GM12878 (cell line): ENCODE measurements around the gene YKT6. TPM values are rescaled to one million over a fixed set of nuclear protein-coding genes. Genes with fewer than 3 reads are reported as not detected.

Experiments used
- ATAC-seq: fragments of 200-7000 bp; cut with Tn5 transposase; 3 replicates; pipeline ENCODE4 v1.9.1; 2020; ENCODE audit warnings: mild to moderate bottlenecking, moderate library complexity
- BruUV-seq: library from RNA; stranded (reverse); fragments of 400-500 nt; replicated peaks from 2 replicates; lab custom pipeline; 2021; lab: Mats Ljungman, UMichigan
- CTCF ChIA-PET: fragments of 300-600 bp; sonication (Branson Sonifier 250); formaldehyde crosslinking; extraction: SDS; loops from one replicate; lab custom pipeline; 2021; ENCODE audit warnings: inconsistent platforms; lab: Yijun Ruan, JAX
- POLR2A ChIA-PET: fragments of 350-600 bp; formaldehyde crosslinking; extraction: SDS; loops from one replicate; lab custom pipeline; 2021; ENCODE audit warnings: inconsistent platforms; lab: Charles Lee
- RAD21 ChIA-PET: fragments of 300-600 bp; sonication (Branson Sonifier 250); formaldehyde crosslinking; loops from one replicate; lab custom pipeline; 2023; ENCODE audit warnings: antibody characterized with exemption; ENCODE audit not compliant: unreplicated experiment; lab: Charles Lee
- SMC1A ChIA-PET: fragments of 300-600 bp; sonication (Branson Sonifier 250); formaldehyde crosslinking; loops from one replicate; lab custom pipeline; 2023; ENCODE audit not compliant: unreplicated experiment, uncharacterized antibody; lab: Charles Lee
- DNase-seq: peaks from one replicate; pipeline ENCODE4 v3.0.0-alpha.2; 2011; ENCODE audit warnings: low read depth, low spot score
- FAIRE-seq: peaks from 3 replicates; lab custom pipeline; 2011; peaks lifted over from hg19 to GRCh38; lab: Jason Lieb, UNC
- H2AFZ ChIP-seq: 2 replicates; pipeline ENCODE4 v1.6.0; 2011; ENCODE audit warnings: low read depth, low read length, control low read depth; ENCODE audit not compliant: control insufficient read depth
- H3K27ac ChIP-seq: 2 replicates; pipeline ENCODE4 v1.5.1; 2011; ENCODE audit warnings: control low read depth; ENCODE audit not compliant: control insufficient read depth, insufficient read depth
- H3K27me3 ChIP-seq, 2 experiments: replicated peaks in 1 of 2; 2 replicates each; pipeline versions ENCODE4 v1.6.0 to v1.6.1; 2011; ENCODE audit warnings: low read length in 1 of 2; ENCODE audit not compliant: control insufficient read depth in 2 of 2, insufficient read depth in 2 of 2
- H3K36me3 ChIP-seq, 2 experiments: 2 replicates each; pipeline ENCODE4 v1.5.1; 2011; ENCODE audit warnings: low read length in 1 of 2; ENCODE audit not compliant: control insufficient read depth in 2 of 2, insufficient read depth in 2 of 2
- H3K4me1 ChIP-seq: 2 replicates; pipeline ENCODE4 v1.6.1; 2011; ENCODE audit warnings: mild to moderate bottlenecking, low read length, moderate library complexity, mixed read lengths; ENCODE audit not compliant: control insufficient read depth, insufficient read depth
- H3K4me2 ChIP-seq: 2 replicates; pipeline ENCODE4 v1.6.0; 2011; ENCODE audit warnings: control low read depth; ENCODE audit not compliant: control insufficient read depth, insufficient read depth
- H3K4me3 ChIP-seq: fragments of 200-600 bp; sonication (generic); 2 replicates; pipeline ENCODE4 v1.5.1; 2016
- H3K79me2 ChIP-seq: 2 replicates; pipeline ENCODE4 v1.6.0; 2011; ENCODE audit warnings: low read length; ENCODE audit not compliant: control insufficient read depth, insufficient read depth
- H3K9ac ChIP-seq: 2 replicates; pipeline ENCODE4 v1.8.0; 2011; ENCODE audit warnings: low read length, control low read depth, mixed read lengths; ENCODE audit not compliant: control insufficient read depth, insufficient read depth
- H3K9me3 ChIP-seq: replicated peaks from 3 replicates; pipeline ENCODE4 v1.5.1; 2011; ENCODE audit warnings: mild to moderate bottlenecking, low read length; ENCODE audit not compliant: control insufficient read depth, insufficient read depth
- H4K20me1 ChIP-seq: 2 replicates; pipeline ENCODE4 v1.6.0; 2011; ENCODE audit not compliant: control insufficient read depth, insufficient read depth
- CREB1 ChIP-seq: IDR thresholded peaks from 2 replicates; pipeline ENCODE4 v1.6.1; 2012; ENCODE audit warnings: low read depth, mild to moderate bottlenecking, inconsistent platforms
- WGBS: methylation state at CpG from one replicate; pipeline ENCODE4 v1.1.6; 2016; ENCODE audit warnings: low lambda C conversion rate; ENCODE audit not compliant: insufficient replicate concordance, insufficient coverage; ENCODE audit errors: missing lambda C conversion rate; 5-methylcytosine and 5-hydroxymethylcytosine counted together
- in situ Hi-C: fragments of 300-500 bp; cut with MboI; formaldehyde crosslinking; loops from 9 replicates; pipeline ENCODE4 v1.14.3; 2018; ENCODE audit warnings: mixed read lengths
- intact Hi-C: fragments of 100-400 bp; cut with micrococcal nuclease; formaldehyde crosslinking; loops from one replicate; pipeline ENCODE4 v1.14.2; 2022; ENCODE audit not compliant: unreplicated experiment
- polyA plus RNA-seq, 11 experiments: library from polyadenylated mRNA; depleted of rRNA in 4 of 11; unstranded in 6 of 11; stranded (reverse) in 5 of 11; fragments of >200 nt; fragmentation: Nextera tagmentation in 4 of 11; fragmentation: Illumina TruSeq in 1 of 11; extraction: Ambion mirVana in 4 of 11; extraction: Trizol in 1 of 11; gene quantifications; 1 replicate in 1 of 11; 2 replicates in 10 of 11; pipeline versions ENCODE4 v1.2.1 to v1.2.3, GENCODE V29; 2011 to 2016; ENCODE audit warnings: inconsistent platforms in 2 of 11, missing spikeins in 2 of 11, low read depth in 1 of 11
- total RNA-seq, 4 experiments: library from RNA; depleted of rRNA in 3 of 4; stranded (reverse); fragments of >200 nt in 3 of 4; fragmentation: Illumina TruSeq in 1 of 4; extraction: Trizol in 1 of 4; gene quantifications; 2 replicates each; pipeline versions ENCODE4 v1.2.1 to v1.2.3, GENCODE V29; 2013 to 2021
- TF ChIP-seq, protein P1 (sequence below): fragments of 450-650 bp; IDR thresholded peaks from 2 replicates; pipeline ENCODE4 v1.6.1; 2018; ENCODE audit warnings: mild to moderate bottlenecking, low read depth, moderate library complexity; ENCODE audit not compliant: partially characterized antibody
- TF ChIP-seq, protein P2 (sequence below): fragments of 450-650 bp; IDR thresholded peaks from 2 replicates; pipeline ENCODE4 v1.6.1; 2016; ENCODE audit warnings: mild to moderate bottlenecking

YKT6 gene
- total and polyA plus RNA-seq, 10 of the 15 experiments (the other 5 are each of a cell fraction or from before 2014, with no cell fraction given): 1.7 to 95.2 (median 70.5) TPM

DNA sequence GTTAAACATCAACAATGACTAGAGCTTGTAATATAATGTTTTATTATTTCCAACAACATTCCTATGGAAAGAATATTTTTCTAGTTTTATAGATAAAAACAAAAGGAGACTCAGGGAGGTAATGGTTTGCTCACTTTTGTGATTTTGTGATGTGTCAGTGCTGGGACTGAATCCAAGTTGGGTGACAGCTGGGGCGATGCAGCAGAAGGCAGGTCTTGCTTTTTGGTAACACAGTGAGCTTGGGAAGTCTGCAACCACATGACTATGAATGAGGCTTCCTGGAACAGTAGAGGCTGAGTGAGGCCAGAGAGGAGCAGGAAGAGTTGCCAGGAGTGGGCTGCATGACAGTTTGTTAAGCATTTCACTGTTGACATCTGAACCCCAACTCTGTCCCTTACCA is 4.9 kb upstream of the YKT6 start:
- intact Hi-C loops (loop anchor here (1.0 to 2.0 kb wide), 3 partner anchors 115 to 176 kb away; no protein-coding TSS in a partner anchor), in situ Hi-C loops (no loop called here)

More for the DNA sequence above, 4.9 kb upstream of the YKT6 start:
- ATAC-seq: no peak
- FAIRE-seq: no peak
- DNase-seq: no peak
- POLR2A ChIA-PET: interaction anchor here (1.1 kb wide), 1 partner anchor 129 kb away, joined by 3 read pairs; no protein-coding TSS in a partner anchor
- Histone ChIP-seq H3K9ac (no peak overlapping the region), H3K36me3 (no peaks in the 10 kb centered on the region), H3K4me2 (no peak overlapping the region), H3K9me3 (no peaks in the 10 kb centered on the region), H3K4me3 (no peak overlapping the region), H3K4me1 (no peaks in the 10 kb centered on the region), H3K79me2 (peaks cover under 1% of the 10 kb centered on the region; the same call in 1 of the 2 replicates), H2AFZ (no peak overlapping the region), H4K20me1 (no peaks in the 10 kb centered on the region), H3K27ac (no peak overlapping the region), H3K27me3 (no peaks in the 10 kb centered on the region)
- SMC1A ChIA-PET: interaction anchor here (1.0 to 2.4 kb wide), 3 partner anchors 73 to 176 kb away, joined by 3 to 13 read pairs (median 5); partner anchors contain the start of gene POLD2
- TF ChIP-seq, protein P1, sequence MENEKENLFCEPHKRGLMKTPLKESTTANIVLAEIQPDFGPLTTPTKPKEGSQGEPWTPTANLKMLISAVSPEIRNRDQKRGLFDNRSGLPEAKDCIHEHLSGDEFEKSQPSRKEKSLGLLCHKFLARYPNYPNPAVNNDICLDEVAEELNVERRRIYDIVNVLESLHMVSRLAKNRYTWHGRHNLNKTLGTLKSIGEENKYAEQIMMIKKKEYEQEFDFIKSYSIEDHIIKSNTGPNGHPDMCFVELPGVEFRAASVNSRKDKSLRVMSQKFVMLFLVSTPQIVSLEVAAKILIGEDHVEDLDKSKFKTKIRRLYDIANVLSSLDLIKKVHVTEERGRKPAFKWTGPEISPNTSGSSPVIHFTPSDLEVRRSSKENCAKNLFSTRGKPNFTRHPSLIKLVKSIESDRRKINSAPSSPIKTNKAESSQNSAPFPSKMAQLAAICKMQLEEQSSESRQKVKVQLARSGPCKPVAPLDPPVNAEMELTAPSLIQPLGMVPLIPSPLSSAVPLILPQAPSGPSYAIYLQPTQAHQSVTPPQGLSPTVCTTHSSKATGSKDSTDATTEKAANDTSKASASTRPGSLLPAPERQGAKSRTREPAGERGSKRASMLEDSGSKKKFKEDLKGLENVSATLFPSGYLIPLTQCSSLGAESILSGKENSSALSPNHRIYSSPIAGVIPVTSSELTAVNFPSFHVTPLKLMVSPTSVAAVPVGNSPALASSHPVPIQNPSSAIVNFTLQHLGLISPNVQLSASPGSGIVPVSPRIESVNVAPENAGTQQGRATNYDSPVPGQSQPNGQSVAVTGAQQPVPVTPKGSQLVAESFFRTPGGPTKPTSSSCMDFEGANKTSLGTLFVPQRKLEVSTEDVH: no peak
- TF ChIP-seq, protein P2, sequence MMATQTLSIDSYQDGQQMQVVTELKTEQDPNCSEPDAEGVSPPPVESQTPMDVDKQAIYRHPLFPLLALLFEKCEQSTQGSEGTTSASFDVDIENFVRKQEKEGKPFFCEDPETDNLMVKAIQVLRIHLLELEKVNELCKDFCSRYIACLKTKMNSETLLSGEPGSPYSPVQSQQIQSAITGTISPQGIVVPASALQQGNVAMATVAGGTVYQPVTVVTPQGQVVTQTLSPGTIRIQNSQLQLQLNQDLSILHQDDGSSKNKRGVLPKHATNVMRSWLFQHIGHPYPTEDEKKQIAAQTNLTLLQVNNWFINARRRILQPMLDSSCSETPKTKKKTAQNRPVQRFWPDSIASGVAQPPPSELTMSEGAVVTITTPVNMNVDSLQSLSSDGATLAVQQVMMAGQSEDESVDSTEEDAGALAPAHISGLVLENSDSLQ: 0 out of 2 replicates have a peak, but pooled peaks have one; percentile 9
- no peak for TF ChIP-seq CREB1
- no TSS peak for BruUV-seq
- WGBS: 0% methylated on average over 1 of the region's 1 CpG
- CTCF ChIA-PET: interaction anchor here (0.6 to 3.5 kb wide), 6 partner anchors 85 to 175 kb away, joined by 3 to 25 read pairs (median 4); partner anchors contain the start of gene DBNL
- RAD21 ChIA-PET: interaction anchor here (0.8 to 1.2 kb wide), 3 partner anchors 115 to 176 kb away, joined by 3 read pairs; no protein-coding TSS in a partner anchor
